Effector CD8-positive, alpha-beta T cell (primary cell): ENCODE measurements around the gene ODAD3.
"Not testable (repeated sequence)": the region's sequence is repeated elsewhere in the genome, so short reads cannot be mapped to it uniquely, and the experiment has no call there.

Experiments
- DNase-seq: peaks from one replicate; lab custom pipeline; 2025; lab: John Stamatoyannopoulos, UW

Gene ODAD3

DNA sequence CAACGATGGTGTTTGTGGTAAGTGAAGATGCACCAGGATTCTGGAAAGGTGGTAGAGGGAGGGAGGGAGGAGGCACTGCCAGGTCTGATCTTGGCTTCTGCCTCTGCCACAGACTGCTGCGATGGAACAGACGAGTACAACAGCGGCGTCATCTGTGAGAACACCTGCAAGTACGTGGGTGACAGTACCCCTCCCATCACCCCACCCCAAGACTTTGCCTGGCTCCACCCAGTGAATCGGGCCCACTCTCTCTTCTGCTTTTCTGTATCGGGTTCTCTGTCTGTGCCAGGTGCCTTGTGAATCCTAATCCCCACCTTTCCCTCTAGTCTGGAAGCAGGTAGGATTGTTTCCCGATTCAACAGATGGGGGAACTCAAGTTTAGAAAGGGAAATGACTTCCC, 3.0 kb upstream of the ODAD3 start:
- no peak for DNase-seq

DNA sequence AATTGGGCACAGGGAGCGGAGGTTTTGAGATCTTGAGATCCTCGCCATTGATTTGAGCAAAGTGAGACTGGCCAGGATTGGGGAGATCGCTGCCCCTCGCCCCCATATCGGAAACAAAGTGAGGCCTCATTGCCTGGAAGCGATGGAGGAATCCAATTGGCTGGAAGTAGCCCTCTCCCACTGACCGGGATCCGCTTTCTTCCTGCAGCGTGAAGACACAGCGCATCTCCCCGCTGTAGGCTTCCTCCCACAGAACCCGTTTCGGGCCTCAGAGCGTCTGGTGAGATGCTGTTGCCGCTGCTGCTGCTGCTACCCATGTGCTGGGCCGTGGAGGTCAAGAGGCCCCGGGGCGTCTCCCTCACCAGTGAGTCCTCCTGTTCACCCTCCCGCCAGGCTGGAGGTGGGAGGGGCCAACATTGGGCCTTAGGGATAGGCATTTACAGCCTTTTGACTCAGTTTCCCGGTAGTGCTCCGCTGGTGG, 952 bp upstream of the ODAD3 start:
- no peak for DNase-seq

DNA sequence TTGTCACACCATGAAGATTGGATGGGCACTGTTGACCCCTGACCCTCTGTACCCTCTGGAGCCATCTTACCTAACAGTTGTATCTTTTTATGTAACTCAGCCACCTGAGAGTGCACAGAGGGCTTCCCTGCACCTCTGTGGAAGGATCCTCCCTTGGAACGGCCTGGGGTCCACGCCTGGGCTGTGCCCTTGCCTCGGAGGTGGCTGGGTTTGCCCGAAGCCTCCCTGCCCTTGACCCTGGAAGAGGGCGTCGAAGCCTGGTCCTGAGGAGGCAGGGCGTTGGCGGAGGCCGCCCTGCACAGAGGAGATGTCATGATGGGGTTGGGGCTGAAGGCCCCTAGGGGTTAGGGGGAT, 241 bp downstream of the ODAD3 start:
- no peak for DNase-seq

DNA sequence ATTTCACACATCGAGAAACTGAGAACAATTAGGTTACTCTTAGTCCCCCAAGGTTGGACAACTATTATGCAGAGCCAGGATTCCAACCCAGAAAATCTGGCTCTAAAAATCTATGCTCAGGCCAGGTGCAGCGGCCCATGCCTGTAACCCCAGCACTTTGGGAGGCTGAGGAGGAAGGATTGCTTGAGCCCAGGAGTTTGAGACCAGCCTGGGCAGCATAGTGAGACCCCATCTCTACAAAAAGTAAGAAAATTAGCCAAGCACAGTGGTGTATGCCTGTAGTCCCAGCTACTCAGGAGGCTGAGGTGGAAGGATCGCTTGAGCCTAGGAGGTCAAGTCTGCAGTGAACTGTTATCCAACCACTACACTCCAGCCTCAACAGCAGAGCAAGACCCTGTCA, 1.4 kb downstream of the ODAD3 start:
- DNase-seq: not testable (repeated sequence)

DNA sequence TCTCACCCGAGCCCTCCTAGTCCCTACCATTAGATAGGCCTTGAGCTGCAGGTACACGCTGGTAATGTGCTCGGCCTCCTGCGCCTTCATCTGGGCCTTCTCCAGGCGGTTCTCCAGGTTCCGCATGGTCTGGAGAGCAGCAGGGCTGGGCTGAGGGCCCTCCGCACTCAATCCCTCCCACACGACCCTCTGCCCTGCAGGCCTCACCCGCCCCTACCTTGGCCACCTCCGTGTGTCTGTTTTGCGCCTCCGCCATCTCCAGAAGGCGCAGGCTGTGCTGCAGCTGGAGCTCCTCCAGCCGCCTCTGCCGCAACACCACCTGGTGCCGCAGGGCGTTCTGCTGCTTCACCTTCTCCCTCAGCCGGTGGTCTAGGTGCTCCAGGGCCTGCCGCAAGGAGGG, 8.3 kb downstream of the ODAD3 start:
- DNase-seq: no peak

DNA sequence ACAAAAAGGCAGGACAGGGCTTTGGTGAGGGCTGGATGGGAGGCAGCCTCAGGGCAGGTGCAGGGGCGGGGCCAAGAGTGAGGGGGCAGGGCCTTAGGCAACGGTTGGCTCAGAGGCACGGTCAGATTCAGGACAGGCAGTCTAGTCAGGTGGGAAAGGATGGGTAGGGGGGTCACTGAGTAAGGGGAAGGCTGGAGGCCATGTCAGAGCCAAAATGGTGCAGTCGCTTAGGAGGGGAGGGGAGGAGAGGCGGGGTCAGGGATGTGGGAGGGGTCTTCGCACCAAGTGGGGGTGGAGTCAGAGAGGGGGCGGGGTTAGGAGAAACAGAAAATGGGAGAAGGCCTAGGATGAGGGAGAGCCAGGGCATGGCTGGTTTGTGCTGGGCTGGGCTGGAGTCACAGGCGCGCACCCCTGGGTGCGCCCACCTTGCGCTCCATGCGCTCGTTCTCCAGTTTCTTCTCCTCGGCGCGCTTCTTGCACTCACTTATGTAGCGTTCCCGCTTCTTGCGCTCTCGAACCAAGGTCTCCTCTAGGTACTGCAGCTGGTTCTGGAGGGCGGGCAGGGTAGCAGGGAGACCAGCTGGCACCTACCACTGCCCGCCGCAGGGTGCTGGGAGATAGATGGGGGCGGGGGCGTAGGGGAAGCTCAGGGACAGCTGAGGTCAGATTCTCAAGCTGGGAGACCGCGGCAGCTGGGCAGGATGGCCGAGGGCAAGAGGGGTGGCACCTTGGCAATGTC, 9.0 kb downstream of the ODAD3 start:
- DNase-seq: no peak

DNA sequence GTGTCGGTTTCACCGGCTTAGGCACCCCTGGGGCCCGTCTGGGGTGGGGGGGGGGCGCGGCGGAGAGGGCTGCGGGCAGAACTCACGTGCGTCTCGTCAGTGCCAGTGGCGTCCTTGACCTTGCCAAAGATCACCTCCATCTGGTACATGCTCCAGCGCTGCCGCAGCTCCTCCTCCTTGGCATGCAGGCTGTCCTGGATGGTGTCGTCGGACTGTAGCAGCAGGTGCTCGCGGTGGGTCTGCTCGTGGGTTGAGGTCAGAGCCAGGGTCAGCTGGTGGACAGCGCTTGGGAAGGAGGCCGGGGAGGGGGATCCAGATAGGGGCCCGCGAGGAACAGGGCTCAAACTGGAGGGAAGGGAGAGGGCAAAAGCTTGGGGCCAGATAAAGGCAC, 11.1 kb downstream of the ODAD3 start:
- no peak for DNase-seq

DNA sequence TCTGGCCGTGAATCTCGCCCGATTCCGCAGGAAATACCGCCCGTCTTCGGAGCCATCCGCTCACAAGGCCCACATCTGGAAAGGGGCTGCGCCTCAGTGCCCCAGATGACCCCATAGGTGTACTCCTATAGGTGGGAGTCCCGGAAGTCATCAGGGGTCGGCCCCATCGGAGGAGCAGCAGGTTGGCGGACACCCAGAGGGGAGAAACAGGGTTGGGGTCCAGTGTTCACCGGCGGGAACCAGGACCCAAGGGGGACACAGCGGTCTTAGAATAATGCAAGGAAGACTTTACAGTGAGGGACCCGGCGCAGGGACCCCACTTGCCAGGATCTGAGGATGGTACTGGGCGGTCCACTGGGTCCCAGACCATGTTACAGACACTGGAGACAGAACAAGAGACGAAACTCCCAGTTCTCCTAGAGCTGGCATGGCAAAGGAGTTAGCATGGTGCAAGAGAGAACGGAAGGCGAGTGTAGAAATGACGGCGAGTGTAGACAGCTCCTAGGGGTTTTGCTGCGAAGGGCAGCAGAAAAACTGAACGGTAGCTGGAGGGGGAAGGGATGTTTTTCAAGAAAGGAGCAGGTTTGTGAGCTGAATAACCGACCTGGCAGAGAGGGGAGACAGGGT, 11.6 kb downstream of the ODAD3 start:
- DNase-seq: no peak

DNA sequence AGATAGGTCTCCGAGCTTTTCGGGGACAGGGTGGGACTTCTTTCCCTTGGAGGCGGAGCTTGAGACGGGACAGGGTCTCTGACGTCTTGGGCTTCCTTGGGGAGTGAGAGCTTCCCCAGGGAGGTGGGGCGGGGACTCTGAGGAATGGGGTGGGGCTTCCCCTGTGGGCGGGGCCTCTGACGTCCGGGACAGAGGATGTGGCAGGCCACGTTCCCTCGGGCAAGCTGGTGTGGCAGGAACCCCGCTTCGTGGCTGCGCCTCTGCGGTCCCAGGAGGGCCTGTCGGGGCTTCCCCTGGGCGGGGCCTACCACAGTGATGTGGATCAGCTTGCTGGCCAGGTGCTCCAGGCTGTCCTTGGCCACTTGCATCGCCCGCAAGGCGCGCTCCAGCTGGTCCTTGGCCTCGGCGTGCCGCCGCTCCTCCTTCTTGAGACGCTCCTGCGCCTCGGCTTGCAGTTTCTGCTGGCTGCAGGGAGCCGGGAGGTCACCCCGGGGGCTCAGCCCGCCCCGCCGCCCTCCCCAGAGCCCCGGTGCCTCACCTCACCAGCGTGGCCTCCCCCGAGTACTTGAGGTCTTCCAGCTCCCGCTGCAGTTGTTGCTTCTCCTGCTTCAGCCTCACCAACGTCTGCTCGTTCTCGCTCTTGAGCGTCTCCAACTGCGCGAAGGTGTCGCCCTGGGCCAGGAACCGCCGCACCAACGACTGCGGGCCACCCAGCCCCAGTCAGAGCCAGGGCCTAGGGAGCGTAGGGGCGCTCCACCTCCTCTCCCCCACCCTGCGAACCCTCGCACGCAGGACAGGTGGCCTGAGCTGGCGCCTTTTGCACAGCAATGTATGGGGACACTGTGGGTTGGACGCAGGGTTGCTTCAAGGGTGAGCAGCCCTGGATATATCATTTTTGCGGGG, 12.5 kb downstream of the ODAD3 start:
- DNase-seq: peak; percentile 27

DNA sequence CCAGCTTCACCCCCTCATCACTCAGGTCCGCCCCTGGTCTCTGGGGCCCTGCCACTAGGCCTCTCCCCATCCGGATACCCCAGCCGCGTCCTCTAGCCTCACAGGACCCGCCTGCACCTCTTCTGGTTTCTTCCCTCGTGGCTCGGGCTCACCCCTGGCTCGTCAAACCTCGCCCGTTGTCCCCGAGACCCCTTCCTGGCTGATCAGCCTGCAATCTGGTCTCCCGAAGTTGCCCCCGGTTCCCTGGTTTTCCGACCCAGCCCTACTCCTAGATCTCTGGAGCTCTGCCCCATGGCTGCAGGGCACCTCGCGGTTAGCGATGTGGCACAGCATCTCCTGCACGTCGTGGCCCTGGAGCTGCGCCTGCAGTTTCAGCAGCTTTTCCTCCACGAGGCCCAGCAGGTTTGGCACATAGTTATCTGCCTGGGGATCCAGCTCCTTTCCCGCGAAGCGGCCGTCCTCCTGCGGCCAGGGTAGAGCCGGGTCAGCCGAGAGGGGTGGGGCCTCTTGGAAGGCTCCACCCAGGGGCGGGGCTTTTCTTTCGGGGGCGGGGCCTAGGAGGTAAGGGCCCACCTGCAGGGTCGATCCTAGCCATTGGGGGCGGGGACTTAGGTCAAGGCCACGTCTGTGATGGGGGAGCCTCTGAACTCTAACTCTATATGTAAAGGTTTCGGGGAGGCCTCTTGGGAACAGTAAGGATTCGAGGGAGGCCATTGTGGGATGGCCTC, 13.4 kb downstream of the ODAD3 start:
- DNase-seq: peak; percentile 34

DNA sequence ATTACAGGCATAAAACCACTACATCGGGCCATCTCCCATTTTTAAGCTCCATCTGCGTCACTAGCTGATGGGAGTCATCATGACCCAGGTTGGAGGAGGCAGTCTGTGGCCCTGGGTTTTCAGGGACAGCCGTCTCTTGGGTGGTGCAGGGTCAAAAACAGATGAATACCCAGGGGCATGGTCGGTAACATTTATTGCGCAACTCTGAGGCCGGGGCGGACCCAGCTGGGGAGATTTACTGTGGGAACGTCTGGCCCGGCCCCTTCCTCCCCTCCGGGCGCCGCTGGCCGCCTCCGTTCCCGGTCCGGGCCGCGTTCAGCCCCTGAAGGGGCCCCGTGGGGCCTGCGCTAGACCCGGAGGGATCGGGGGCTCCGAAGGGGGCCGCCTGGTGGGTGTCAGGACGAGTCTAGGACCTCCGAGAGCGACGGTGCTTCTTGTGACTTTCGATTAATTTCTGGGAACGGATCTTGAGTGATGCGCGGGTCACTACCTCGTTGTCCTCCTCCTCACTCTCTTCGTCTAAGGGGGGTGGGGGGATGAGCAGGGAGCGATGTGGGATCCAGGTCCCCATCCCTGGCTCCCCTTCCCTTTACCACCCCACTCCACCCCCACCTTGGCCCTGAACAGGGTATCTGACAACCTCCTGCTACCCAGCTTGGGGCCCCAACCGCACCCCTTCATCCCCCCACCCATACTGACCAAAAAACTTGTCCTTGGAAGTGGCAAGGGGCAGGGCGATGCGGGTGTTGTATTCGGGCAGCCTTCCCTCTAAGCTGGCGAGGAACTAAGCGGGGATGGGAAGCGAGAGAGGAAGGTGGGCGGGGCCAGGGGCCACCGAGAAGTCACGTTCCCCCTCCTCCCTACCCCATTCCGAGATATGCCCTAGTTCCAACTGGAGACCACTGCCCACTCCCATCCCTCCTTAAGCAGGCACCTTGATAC, 14.2 kb downstream of the ODAD3 start:
- no peak for DNase-seq

DNA sequence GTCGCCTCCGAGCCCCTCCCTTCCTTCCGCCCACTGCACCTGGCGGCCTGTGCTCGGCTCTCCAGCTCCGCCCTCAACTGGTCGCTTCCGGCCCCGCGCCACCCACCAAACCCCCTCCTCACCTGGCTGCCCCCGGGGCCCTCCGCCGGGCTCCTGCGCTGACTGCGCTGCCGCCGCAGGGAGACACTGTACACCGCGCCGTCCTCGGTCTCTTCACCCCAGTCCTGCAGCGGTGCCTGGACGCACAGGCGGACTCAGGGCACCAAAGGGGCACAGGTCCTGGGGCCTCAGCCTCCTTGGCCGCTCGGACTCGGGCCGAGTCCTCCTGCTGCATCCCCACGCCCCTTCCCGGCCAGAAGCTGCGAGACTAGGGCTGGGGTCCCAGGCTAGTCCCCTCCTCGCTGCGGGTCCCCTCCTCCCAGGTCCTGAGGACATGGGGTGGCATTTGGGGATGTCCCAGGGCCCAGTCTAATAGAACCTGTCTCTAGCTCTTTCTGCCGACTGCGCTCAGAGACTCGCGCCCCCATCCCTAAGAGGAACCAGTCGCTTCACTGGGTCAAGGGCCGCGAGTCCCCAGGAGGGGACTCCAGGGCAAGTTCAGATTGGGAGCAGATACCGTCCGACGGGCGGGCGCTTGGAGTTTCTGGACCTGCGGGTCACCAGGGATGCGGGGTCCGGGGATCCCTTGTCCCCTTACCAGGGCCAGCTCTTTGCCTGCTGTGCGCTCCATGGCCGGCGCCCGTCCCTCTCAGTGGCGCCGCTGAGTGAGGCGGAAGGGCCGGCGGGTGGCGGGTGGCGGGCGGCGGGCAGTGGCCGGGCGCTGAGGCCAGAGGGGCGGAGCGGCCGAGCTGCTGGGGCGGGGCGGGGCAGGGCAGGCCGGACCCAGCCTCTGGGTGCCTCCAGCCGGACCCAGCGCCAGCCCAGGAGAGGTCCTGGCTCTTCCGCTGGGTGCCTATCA, 16.1 kb downstream of the ODAD3 start, which contains the start of gene RGL3:
Gene RGL3 (minus strand): TSS at position 766 of the 958 bp plus-strand sequence. CDS start 36 bp downstream, at position 730.
- DNase-seq: no peak

DNA sequence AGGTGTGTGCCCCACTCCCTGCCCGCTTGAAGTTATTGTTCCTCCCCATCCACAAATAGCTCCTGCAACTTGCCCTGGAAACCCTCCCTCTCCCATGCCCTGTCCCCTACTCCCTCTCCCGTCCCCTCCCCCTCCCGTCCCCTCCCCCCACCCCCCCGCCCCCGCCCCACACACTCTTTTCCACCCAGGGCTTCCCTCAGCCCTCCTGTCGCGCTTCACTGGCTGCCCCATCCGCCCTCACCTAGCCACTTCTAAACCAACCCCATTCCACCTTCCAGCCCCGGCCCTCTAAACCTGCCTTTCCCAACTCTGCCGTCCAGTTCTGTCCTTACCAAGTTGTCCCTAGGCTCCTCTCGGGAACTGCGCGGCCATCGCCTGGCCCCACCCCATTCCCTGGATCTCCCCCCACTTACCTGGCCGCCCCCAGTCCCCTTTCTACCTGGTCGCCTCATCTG, 16.8 kb downstream of the ODAD3 start:
- no peak for DNase-seq

DNA sequence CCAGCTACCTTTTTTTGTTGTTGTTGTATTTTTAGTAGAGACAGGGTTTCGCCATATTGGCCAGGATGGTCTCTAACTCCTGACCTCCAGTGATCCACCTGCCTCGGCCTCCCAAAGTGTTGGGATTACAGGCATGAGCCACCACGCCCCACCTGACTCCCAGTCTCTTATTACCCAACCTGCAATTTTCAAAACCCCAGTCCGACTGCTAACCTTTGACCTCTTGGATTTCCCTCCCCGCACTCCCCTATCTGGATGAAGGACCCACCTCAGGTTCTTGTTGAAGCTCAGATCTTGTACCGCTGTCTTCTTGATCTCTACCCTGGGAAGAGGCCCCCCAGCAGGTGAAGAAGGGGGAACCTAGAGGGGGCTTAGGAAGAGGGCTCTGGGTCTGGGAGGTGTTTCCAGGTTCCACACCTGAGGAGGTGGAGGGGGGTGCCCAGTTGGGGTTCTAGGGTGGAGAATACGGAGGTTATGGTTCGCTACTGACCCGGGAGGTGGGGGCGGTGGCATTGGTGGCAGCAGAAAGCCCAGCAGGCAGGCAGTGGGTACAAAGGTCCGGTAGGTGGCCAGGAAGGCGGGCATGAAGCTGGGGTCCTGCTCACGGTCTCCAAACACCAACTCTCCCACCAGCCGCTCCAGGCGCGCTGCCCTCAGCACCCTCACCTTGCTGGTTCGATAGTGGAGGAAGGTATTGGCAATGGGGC, 18.4 kb downstream of the ODAD3 start:
- no peak for DNase-seq

DNA sequence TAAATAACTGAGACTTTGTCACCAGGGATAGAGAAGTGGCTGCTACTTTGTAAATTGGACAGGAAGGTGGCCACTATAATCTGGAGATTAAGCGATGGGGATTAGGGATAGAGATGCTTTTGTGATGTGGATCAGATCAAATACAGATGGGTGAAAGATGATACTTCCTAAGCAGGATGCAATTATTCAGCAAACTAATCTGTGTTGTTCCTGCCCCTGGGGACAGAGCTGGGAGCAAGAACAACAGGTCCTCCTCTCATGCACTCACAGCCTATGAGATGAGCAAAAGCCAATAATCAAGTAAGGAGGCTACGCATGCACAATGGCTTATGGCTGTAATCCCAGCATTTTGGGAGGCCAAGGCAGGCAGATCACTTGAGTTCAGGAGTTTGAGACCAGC, 20.4 kb downstream of the ODAD3 start:
- DNase-seq: no peak

DNA sequence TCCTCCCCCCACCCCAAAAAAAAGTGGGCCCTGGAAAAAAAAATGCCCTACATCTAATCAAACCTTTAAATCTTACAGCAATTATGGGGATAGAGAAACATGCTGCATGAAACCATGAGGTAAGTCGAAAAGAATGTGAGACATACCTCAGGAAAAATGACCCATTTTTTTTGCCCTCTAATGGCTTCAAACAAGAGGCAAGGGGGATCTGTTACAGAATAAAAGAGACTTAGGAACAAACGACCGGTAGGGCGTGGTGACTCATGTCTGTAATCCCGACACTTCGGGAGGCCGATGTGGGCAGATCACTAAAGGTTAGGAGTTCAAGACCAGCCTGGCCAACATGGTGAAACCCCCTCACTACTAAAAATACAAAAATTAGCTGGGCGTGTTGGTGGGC, 24.2 kb downstream of the ODAD3 start:
- DNase-seq: no peak

DNA sequence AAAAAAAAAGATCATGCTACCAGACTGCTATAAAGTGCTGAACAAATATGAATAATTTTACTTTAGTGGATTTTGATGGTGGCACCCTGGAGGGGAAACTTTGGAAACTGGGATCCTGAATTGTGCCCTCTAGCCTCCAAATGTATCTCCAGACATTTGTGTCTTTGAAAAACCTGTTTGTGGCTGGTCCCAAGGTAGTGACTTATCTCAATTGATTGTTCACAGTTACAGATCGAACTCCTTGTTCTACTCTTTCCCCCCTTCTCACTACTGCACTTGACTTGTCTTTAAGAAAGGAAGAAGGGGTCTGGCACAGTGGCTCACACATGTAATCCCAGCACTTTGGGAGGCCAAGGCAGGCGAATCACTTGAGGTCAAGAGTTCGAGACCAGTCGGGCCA, 26.3 kb downstream of the ODAD3 start:
- no peak for DNase-seq

DNA sequence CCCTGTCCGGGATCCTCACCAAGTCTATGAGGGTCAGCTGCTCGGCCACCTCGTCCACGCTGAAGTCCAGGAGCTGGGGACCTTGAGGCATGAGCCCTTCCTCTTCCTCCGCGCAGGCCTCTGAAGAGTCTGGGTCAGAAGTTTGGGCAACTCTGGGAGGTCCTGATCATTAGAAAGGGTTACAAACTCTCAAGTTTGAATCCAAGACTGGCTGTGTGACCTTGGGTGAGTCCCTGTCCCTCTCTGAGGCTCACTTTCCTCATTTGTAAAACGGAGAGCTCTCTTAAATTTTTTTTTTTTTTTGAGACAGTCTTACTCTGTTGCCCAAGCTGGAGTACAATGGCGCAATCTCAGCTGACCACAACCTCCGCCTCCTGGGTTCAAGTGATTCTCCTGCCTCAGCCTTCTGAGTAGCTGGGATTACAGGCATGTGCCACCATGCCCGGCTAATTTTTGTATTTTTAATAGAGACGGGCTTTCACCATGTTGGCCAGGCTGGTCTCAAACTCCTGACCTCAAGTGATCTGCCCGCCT, 28.2 kb downstream of the ODAD3 start:
- not testable (repeated sequence) for DNase-seq
